GM21447 (cell line): ENCODE results near the gene C20orf202.

Source experiments
- ATAC-seq: cut with Tn5 transposase; IDR thresholded peaks from one replicate; pipeline ENCODE4 v1.9.1; 2021; ENCODE audit not compliant: unreplicated experiment

Gene C20orf202

GRCh38 chr20:1184260-1184637 is 19.0 kb upstream of the C20orf202 start:
- no peak for ATAC-seq

- no peak for ATAC-seq
These were observed 18.5 kb upstream of the C20orf202 start, which contains the start of gene TMEM74B for GRCh38 chr20:1184638-1185315. Gene TMEM74B, minus strand, starts transcription at chr20:1184981. Its CDS starts 1,180 bp downstream, at chr20:1183801.

- no peak for ATAC-seq
These were observed 17.9 kb upstream of the C20orf202 start for GRCh38 chr20:1185316-1185741.

GRCh38 chr20:1185790-1186334 is 17.4 kb upstream of the C20orf202 start:
- ATAC-seq: no peak

- no peak for ATAC-seq
These were observed 16.8 kb upstream of the C20orf202 start for GRCh38 chr20:1186367-1186991.

GRCh38 chr20:1187605-1188171 is 15.6 kb upstream of the C20orf202 start:
- no peak for ATAC-seq

- no peak for ATAC-seq
These were observed 14.9 kb upstream of the C20orf202 start for GRCh38 chr20:1188347-1188746.

GRCh38 chr20:1189827-1190226 is 13.4 kb upstream of the C20orf202 start:
- no peak for ATAC-seq

GRCh38 chr20:1190847-1191246 is 12.4 kb upstream of the C20orf202 start:
- no peak for ATAC-seq

- no peak for ATAC-seq
These were observed 12.0 kb upstream of the C20orf202 start for GRCh38 chr20:1191299-1191698.

- no peak for ATAC-seq
These were observed 8.0 kb upstream of the C20orf202 start for GRCh38 chr20:1195226-1195625.

- ATAC-seq: no peak
These were observed 6.6 kb upstream of the C20orf202 start for GRCh38 chr20:1196634-1197033.

- no peak for ATAC-seq
These were observed 5.5 kb upstream of the C20orf202 start for GRCh38 chr20:1197801-1198200.

GRCh38 chr20:1198751-1199150 is 4.5 kb upstream of the C20orf202 start:
- no peak for ATAC-seq

GRCh38 chr20:1199212-1199873 is 3.9 kb upstream of the C20orf202 start:
- ATAC-seq: no peak

GRCh38 chr20:1199964-1200363 is 3.3 kb upstream of the C20orf202 start:
- no peak for ATAC-seq

GRCh38 chr20:1203630-1204029 is 376 bp downstream of the C20orf202 start:
- no peak for ATAC-seq

GRCh38 chr20:1204113-1204512 is 859 bp downstream of the C20orf202 start:
- no peak for ATAC-seq

- no peak for ATAC-seq
These were observed 1.3 kb downstream of the C20orf202 start for GRCh38 chr20:1204576-1204975.

GRCh38 chr20:1205802-1206201 is 2.5 kb downstream of the C20orf202 start:
- ATAC-seq: no peak

GRCh38 chr20:1206366-1207148 is 3.3 kb downstream of the C20orf202 start:
- ATAC-seq: no peak
